Neural progenitor cell (in vitro differentiated cells): ENCODE data around the gene SH3D21.

ENCODE experiments used
- EZH2 ChIP-seq: fragments of 200-600 bp; sonication (generic); IDR thresholded peaks from 2 replicates; pipeline ENCODE4 v1.6.1; 2017; ENCODE audit warnings: antibody characterized with exemption, mild to moderate bottlenecking, moderate library complexity
- EZH2phosphoT487 ChIP-seq: fragments of 200-600 bp; sonication (generic); IDR thresholded peaks from 2 replicates; pipeline ENCODE4 v1.6.1; 2017; ENCODE audit warnings: antibody characterized with exemption
- TF ChIP-seq, protein P1 (sequence below): fragments of 200-600 bp; sonication (generic); IDR thresholded peaks from 2 replicates; pipeline ENCODE4 v1.5.1; 2017; ENCODE audit warnings: antibody characterized with exemption, mild to moderate bottlenecking

DNA sequence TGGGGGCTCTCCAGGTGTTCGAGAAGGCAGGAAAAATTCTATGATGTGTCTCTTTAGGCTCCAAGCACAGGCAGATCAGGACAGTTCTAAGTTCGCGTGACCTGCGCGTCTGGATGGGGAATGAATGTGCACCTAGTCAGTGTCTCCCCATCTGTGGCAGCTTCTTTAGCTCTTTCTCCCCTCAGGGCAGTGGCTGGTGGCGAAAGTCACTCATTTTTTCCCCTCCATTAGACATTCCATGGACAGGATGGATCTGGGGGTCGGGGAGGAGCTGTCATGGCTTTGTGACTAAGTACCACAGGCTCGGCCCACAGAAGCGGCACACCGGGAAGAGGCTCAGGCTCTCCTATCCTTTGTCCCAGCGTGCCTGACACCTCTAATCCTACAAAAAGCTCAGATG is 48.3 kb downstream of the SH3D21 start:
- TF ChIP-seq, protein P1, sequence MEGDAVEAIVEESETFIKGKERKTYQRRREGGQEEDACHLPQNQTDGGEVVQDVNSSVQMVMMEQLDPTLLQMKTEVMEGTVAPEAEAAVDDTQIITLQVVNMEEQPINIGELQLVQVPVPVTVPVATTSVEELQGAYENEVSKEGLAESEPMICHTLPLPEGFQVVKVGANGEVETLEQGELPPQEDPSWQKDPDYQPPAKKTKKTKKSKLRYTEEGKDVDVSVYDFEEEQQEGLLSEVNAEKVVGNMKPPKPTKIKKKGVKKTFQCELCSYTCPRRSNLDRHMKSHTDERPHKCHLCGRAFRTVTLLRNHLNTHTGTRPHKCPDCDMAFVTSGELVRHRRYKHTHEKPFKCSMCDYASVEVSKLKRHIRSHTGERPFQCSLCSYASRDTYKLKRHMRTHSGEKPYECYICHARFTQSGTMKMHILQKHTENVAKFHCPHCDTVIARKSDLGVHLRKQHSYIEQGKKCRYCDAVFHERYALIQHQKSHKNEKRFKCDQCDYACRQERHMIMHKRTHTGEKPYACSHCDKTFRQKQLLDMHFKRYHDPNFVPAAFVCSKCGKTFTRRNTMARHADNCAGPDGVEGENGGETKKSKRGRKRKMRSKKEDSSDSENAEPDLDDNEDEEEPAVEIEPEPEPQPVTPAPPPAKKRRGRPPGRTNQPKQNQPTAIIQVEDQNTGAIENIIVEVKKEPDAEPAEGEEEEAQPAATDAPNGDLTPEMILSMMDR, result no peak
- no peak for TF ChIP-seq EZH2phosphoT487
- TF ChIP-seq EZH2, result no peak
